GM23248 (cell line): ENCODE results near the gene CCDC146. TPM values are rescaled to one million over a fixed set of nuclear protein-coding genes. Genes with fewer than 3 reads are reported as not detected.
"Not testable (repeated sequence)": the region's sequence is repeated elsewhere in the genome, so short reads cannot be mapped to it uniquely, and the experiment has no call there.

Experiments used
- DNase-seq: peaks from one replicate; pipeline ENCODE4 v3.0.0-alpha.2; 2015
- H2AFZ ChIP-seq: fragments of 200-600 bp; sonication (generic); 2 replicates; pipeline ENCODE4 v1.6.1; 2016; ENCODE audit warnings: antibody characterized with exemption
- H3F3A ChIP-seq: fragments of 200-600 bp; sonication (generic); 2 replicates; pipeline ENCODE4 v1.6.1; 2016; ENCODE audit warnings: mild to moderate bottlenecking, antibody characterized with exemption, mixed run types; ENCODE audit not compliant: insufficient read depth
- H3K27ac ChIP-seq: fragments of 200-600 bp; sonication (generic); 2 replicates; pipeline ENCODE4 v1.5.1; 2016; ENCODE audit warnings: mild to moderate bottlenecking
- H3K27me3 ChIP-seq: fragments of 200-600 bp; sonication (generic); replicated peaks from 2 replicates; pipeline ENCODE4 v1.6.1; 2016; ENCODE audit warnings: mild to moderate bottlenecking; ENCODE audit not compliant: insufficient read depth
- H3K36me3 ChIP-seq: fragments of 200-600 bp; sonication (generic); 2 replicates; pipeline ENCODE4 v1.6.1; 2016; ENCODE audit warnings: low read depth, mild to moderate bottlenecking
- H3K4me1 ChIP-seq: fragments of 200-600 bp; sonication (generic); 2 replicates; pipeline ENCODE4 v1.6.1; 2016; ENCODE audit warnings: mild to moderate bottlenecking; ENCODE audit not compliant: insufficient read depth
- H3K4me2 ChIP-seq: fragments of 200-600 bp; sonication (generic); one replicate; pipeline ENCODE4 v1.6.1; 2016; ENCODE audit warnings: mild to moderate bottlenecking; ENCODE audit not compliant: unreplicated experiment
- H3K4me3 ChIP-seq: fragments of 200-600 bp; sonication (generic); 2 replicates; pipeline ENCODE4 v1.5.1; 2016; ENCODE audit warnings: mild to moderate bottlenecking
- H3K79me2 ChIP-seq: fragments of 200-600 bp; sonication (generic); 2 replicates; pipeline ENCODE4 v1.6.1; 2016; ENCODE audit warnings: mild to moderate bottlenecking; ENCODE audit not compliant: insufficient read depth
- H3K9ac ChIP-seq: fragments of 200-600 bp; sonication (generic); 2 replicates; pipeline ENCODE4 v1.6.1; 2016; ENCODE audit warnings: mild to moderate bottlenecking
- H3K9me2 ChIP-seq: fragments of 200-600 bp; sonication (generic); 2 replicates; pipeline ENCODE4 v1.6.1; 2016; ENCODE audit warnings: mixed run types, mild to moderate bottlenecking, moderate library complexity; ENCODE audit not compliant: insufficient read depth
- H3K9me3 ChIP-seq: fragments of 200-600 bp; sonication (generic); one replicate; pipeline ENCODE4 v1.6.1; 2017; ENCODE audit warnings: low read depth
- H4K20me1 ChIP-seq: fragments of 200-600 bp; sonication (generic); 2 replicates; pipeline ENCODE4 v1.6.0; 2016; ENCODE audit not compliant: insufficient read depth
- EZH2 ChIP-seq: fragments of 200-600 bp; sonication (generic); IDR thresholded peaks from 2 replicates; pipeline ENCODE4 v1.6.1; 2018; ENCODE audit warnings: antibody characterized with exemption, mild to moderate bottlenecking; ENCODE audit not compliant: insufficient read depth, poor library complexity, severe bottlenecking
- EZH2phosphoT487 ChIP-seq: fragments of 200-600 bp; sonication (generic); IDR thresholded peaks from 2 replicates; pipeline ENCODE4 v1.6.1; 2018; ENCODE audit warnings: antibody characterized with exemption, moderate library complexity, mild to moderate bottlenecking, low read depth; ENCODE audit not compliant: insufficient read depth
- WGBS, 2 experiments: methylation state at CpG; one replicate each; pipeline ENCODE4 v1.1.6; 2015 to 2017; ENCODE audit warnings: low lambda C conversion rate in 2 of 2, low coverage in 1 of 2; ENCODE audit errors: missing lambda C conversion rate in 2 of 2; 5-methylcytosine and 5-hydroxymethylcytosine counted together
- in situ Hi-C: fragments of 300-500 bp; cut with MboI; formaldehyde crosslinking; loops from 2 replicates; pipeline ENCODE4 v1.15.0; 2020
- polyA plus RNA-seq: library from polyadenylated mRNA; unstranded; fragments of >200 nt; fragmentation: Nextera tagmentation; extraction: Ambion mirVana; gene quantifications from 2 replicates; pipeline ENCODE4 v1.2.1, GENCODE V29; 2016
- total RNA-seq: library from RNA; depleted of rRNA; stranded (reverse); fragments of >200 nt; shearing (Covaris generic); gene quantifications from 2 replicates; pipeline ENCODE4 v1.2.3, GENCODE V29; 2014

The CCDC146 gene
- total and polyA plus RNA-seq, 2 experiments from 2014 or later: 0.32 to 0.78 TPM

- Histone ChIP-seq H3F3A (peaks cover 29% of the 10 kb centered on the region), H3K9me3 (no peaks in the 10 kb centered on the region), H3K4me3 (no peak overlapping the region), H3K9me2 (no peaks in the 10 kb centered on the region), H3K27ac (no peak overlapping the region), H3K4me2 (peak overlapping the region; percentile 26), H2AFZ (no peak overlapping the region; the same call in 1 of the 2 replicates), H3K79me2 (no peaks in the 10 kb centered on the region), H3K36me3 (no peaks in the 10 kb centered on the region), H4K20me1 (no peaks in the 10 kb centered on the region), H3K4me1 (peaks cover 56% of the 10 kb centered on the region), H3K9ac (no peak overlapping the region), H3K27me3 (no peaks in the 10 kb centered on the region)
- TF ChIP-seq EZH2 (no peak), EZH2phosphoT487 (no peak)
- 42 to 53% methylated on average over 6 of the region's 6 CpGs for WGBS, 2 experiments
- DNase-seq: peak; percentile 57
- in situ Hi-C loops: loop anchor here (10.0 kb wide), 1 partner anchor 196 kb away; no protein-coding TSS in a partner anchor
These were observed 207.9 kb downstream of the CCDC146 start for GRCh38 chr7:77330169-77330882.

DNA sequence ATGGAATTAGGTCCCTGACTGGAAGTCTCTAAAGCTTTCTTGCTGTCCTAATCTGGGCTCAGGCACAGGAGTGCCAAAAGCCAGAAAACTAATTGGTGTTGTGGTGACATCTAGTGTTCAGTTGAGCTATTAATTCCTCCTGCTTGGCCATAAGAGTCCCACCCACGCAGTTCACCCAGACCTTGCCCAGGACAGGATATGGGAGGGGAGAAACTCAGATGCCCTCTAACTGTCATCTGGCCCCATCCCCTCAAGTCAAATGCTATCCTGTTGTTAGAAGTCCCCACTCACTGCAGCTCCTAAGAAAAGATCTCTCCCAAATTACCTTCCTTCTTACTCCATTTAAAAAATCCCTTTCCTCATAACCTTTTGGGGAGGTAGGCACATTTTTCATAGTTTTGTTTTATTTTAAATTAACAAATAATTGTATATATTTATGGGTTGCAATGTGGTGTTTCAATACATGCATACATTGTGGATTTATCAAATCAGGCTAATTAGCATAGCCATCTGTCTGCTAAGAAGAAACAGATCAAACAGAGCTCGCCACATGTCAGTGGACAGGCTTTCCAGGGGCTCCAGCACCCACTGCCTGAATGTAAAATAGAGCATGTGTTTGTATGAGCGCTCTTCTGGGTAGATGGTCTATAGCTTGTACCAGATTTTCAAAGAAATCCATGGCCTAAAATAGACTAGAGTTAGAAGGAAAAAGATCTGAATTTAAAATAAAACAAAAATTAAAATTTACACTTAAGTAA, 209.7 kb downstream of the CCDC146 start:
- no peak overlapping the region for H3K4me3 ChIP-seq
- TF ChIP-seq EZH2phosphoT487 (no peak), EZH2 (no peak)
- no peaks in the 10 kb centered on the region for H3K9me3 ChIP-seq
- H3K27ac ChIP-seq: no peak overlapping the region
- 46 to 54% methylated on average over 3 of the region's 3 CpGs for WGBS, 2 experiments
- peaks cover 27% of the 10 kb centered on the region for H3F3A ChIP-seq
- peaks cover 47% of the 10 kb centered on the region for H3K4me1 ChIP-seq
- H4K20me1 ChIP-seq: no peaks in the 10 kb centered on the region
- H3K36me3 ChIP-seq: no peaks in the 10 kb centered on the region
- in situ Hi-C loops: loop anchor here (10.0 kb wide), 1 partner anchor 197 kb away; no protein-coding TSS in a partner anchor
- no peaks in the 10 kb centered on the region for H3K9me2 ChIP-seq
- H3K4me2 ChIP-seq: no peak overlapping the region
- H2AFZ ChIP-seq: no peak overlapping the region
- DNase-seq: peak; percentile 90
- no peaks in the 10 kb centered on the region for H3K79me2 ChIP-seq
- H3K27me3 ChIP-seq: no peaks in the 10 kb centered on the region
- H3K9ac ChIP-seq: no peak overlapping the region

DNA sequence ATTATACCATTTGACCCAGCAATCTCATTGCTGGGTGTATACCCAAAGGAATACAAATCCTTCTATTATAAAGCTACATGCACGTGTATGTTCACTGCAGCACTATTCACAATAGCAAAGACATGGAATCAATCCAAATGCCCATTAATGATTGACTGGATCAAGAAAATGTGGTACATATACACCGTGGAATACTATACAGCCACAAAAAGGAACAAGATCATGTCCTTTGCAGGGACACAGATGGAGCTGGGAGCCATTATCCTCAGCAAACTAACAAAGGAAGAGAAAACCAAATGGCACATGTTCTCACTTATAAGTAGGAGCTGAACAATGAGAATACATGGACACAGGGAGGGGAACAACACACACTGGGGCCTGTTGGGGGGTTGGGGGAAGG, 211.6 kb downstream of the CCDC146 start:
- H3K9me3 ChIP-seq, H3K79me2 ChIP-seq, H3K36me3 ChIP-seq, H3K4me2 ChIP-seq, H4K20me1 ChIP-seq, H3K27ac ChIP-seq, H2AFZ ChIP-seq, H3K9me2 ChIP-seq, H3K4me3 ChIP-seq, DNase-seq, H3K9ac ChIP-seq, H3K27me3 ChIP-seq: not testable (repeated sequence)
- in situ Hi-C loops: loop anchor here (10.0 kb wide), 1 partner anchor 199 kb away; no protein-coding TSS in a partner anchor
- Histone ChIP-seq H3K4me1 (peaks cover 28% of the 10 kb centered on the region), H3F3A (peaks cover 13% of the 10 kb centered on the region)
- 91 to 98% methylated on average over 2 of the region's 2 CpGs for WGBS, 2 experiments

DNA sequence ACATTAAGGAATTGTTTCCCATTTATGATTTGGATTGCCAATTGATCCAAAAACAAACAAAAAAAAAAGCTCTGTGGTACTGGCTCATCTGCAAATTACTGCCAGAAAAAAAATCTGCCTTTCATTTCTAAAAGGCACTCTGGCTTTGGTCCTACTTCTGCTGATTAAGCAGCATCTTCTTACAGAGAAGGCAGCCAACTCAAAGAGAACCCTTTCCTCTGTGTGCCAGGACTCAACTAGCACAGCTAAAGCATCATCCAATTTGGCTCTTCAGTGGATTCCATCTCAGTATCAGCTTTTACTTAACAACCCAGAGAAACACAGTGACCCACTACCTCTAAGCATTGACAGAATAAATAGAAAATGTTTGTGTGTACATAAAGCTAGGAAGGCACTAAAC, 213.2 kb downstream of the CCDC146 start:
- Histone ChIP-seq H3K27ac (no peak overlapping the region), H3K36me3 (no peaks in the 10 kb centered on the region), H3K9me3 (no peaks in the 10 kb centered on the region), H3K4me2 (no peak overlapping the region), H3K9me2 (no peaks in the 10 kb centered on the region), H2AFZ (no peak overlapping the region), H3F3A (peaks cover 13% of the 10 kb centered on the region), H4K20me1 (no peaks in the 10 kb centered on the region), H3K79me2 (no peaks in the 10 kb centered on the region), H3K9ac (no peak overlapping the region), H3K4me1 (peaks cover 20% of the 10 kb centered on the region), H3K4me3 (no peak overlapping the region), H3K27me3 (no peaks in the 10 kb centered on the region)
- peak; percentile 49 for DNase-seq
- TF ChIP-seq EZH2phosphoT487 (no peak), EZH2 (no peak)
- in situ Hi-C loops: loop anchor here (10.0 kb wide), 1 partner anchor 201 kb away; no protein-coding TSS in a partner anchor
